ENCODE measurements around the gene ADAMTS16. TPM values are rescaled to one million over a fixed set of nuclear protein-coding genes. Genes with fewer than 3 reads are reported as not detected.
"Not testable (repeated sequence)": the region's sequence is repeated elsewhere in the genome, so short reads cannot be mapped to it uniquely, and the experiment has no call there.

The ADAMTS16 gene
- total and polyA plus RNA-seq, 2 experiments from 2014 or later: 2.2 to 5.9 TPM

DNA sequence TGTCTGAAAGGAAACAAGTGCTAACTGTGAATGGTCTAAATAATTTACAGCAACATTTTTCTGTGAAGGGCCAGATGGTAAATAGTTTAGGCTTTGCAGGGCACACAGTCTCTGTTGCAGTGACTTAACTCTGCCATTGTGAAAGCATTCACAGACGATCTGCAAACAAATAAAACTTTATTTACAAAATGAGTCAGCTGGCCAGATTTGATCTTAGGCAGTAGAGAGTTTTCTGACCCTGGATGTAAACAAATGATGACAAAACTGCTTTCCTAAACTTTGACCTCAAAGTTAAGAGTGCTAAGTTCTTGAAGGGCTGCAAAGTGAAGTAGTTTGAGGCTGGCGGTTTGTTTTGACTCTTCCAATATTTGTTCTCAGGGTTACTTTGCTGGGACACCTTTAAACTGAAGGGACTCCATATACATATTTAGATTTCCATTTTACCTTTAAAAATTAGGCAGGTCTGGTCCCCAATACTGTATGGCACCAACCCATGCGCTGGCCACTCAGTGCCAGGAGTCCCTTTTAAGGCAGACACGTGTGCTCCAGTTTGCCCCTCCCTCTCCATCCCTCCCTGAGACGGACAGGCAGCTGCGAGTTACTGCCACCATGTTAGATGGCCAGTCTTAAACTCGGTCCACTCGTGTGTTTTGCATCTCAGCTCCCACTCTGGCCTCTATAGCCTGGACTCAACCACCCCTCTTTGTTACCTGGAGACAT is 4.0 kb upstream of the ADAMTS16 start:
- H4K20me1 ChIP-seq (ENCODE audit: insufficient read depth, poor library complexity, severe bottlenecking): no peaks in the 10 kb centered on the region
- TF ChIP-seq EZH2phosphoT487 (IDR thresholded peaks at IDR 0.05; ENCODE audit: low read depth, severe bottlenecking, unreplicated experiment): no peak
- H3K9me3 ChIP-seq (ENCODE audit: low read depth): no peaks in the 10 kb centered on the region
- no peaks in the 10 kb centered on the region for H3K9me2 ChIP-seq (replicated peaks; ENCODE audit: insufficient read depth)
- H3K27ac ChIP-seq: peak overlapping the region; percentile 25
- 42% methylated on average over 8 of the region's 8 CpGs for WGBS (ENCODE audit: low lambda C conversion rate, missing lambda C conversion rate)
- peaks cover 9% of the 10 kb centered on the region for H3K4me1 ChIP-seq (ENCODE audit: insufficient read depth)
- H3K79me2 ChIP-seq: no peaks in the 10 kb centered on the region
- no peak overlapping the region for H3K4me3 ChIP-seq
- DNase-seq (ENCODE audit: low spot score): peak; percentile 61
- H3K36me3 ChIP-seq (replicated peaks; ENCODE audit: insufficient read depth, low read depth): no peaks in the 10 kb centered on the region
- no peak overlapping the region for H2AFZ ChIP-seq
- peaks cover 22% of the 10 kb centered on the region for H3K27me3 ChIP-seq
- peak overlapping the region; percentile 10 for H3K4me2 ChIP-seq

DNA sequence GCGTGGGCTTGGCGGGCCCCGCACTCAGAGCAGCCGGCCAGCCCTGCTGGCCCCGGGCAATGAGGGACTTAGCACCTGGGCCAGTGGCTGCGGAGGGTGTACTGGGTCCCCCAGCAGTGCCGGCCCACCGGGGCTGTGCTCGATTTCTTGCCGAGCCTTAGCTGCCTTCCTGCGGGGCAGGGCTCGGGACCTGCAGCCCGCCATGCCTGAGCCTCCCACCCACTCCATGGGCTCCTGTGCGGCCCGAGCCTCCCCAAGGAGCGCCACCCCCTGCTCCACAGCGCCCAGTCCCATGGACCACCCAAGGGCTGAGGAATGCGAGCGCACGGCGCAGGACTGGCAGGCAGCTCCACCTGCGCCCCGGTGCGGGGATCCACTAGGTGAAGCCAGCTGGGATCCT is 2.3 kb upstream of the ADAMTS16 start:
- H3K9me2 ChIP-seq (replicated peaks; ENCODE audit: insufficient read depth); DNase-seq (ENCODE audit: low spot score); H3K9me3 ChIP-seq (ENCODE audit: low read depth); H4K20me1 ChIP-seq (ENCODE audit: insufficient read depth, poor library complexity, severe bottlenecking); H3K4me2 ChIP-seq; H2AFZ ChIP-seq; H3K36me3 ChIP-seq (replicated peaks; ENCODE audit: insufficient read depth, low read depth); H3K4me1 ChIP-seq (ENCODE audit: insufficient read depth); H3K27ac ChIP-seq; H3K79me2 ChIP-seq; H3K4me3 ChIP-seq: not testable (repeated sequence)
- H3K27me3 ChIP-seq: peaks cover 26% of the 10 kb centered on the region
- 100% methylated on average over 13 of the region's 24 CpGs for WGBS (ENCODE audit: low lambda C conversion rate, missing lambda C conversion rate)

DNA sequence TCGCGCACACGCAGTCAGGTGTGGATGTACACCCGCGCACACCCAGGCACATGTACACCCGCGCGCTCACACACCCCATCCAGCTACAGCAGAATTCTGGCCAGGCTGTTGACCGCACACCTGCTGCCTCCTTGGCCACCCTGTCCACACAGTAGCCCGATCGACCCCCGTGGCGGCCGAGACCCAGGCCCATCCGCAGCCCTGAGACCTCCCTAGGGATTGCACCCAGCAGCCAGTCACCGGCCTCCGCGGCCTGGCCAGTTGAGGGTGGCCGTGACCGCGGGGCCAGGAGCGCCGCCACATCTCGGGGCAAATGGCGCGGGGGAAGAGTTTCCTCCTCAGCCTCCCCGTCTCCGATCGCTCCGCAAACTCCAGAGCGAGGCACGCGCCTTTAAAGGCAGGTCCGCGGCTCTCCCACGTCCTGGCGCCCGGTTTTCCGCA is 774 bp upstream of the ADAMTS16 start:
- H3K4me1 ChIP-seq (ENCODE audit: insufficient read depth): peaks cover 9% of the 10 kb centered on the region
- no peak for TF ChIP-seq EZH2phosphoT487 (IDR thresholded peaks at IDR 0.05; ENCODE audit: low read depth, severe bottlenecking, unreplicated experiment)
- TF ChIP-seq, protein P1, sequence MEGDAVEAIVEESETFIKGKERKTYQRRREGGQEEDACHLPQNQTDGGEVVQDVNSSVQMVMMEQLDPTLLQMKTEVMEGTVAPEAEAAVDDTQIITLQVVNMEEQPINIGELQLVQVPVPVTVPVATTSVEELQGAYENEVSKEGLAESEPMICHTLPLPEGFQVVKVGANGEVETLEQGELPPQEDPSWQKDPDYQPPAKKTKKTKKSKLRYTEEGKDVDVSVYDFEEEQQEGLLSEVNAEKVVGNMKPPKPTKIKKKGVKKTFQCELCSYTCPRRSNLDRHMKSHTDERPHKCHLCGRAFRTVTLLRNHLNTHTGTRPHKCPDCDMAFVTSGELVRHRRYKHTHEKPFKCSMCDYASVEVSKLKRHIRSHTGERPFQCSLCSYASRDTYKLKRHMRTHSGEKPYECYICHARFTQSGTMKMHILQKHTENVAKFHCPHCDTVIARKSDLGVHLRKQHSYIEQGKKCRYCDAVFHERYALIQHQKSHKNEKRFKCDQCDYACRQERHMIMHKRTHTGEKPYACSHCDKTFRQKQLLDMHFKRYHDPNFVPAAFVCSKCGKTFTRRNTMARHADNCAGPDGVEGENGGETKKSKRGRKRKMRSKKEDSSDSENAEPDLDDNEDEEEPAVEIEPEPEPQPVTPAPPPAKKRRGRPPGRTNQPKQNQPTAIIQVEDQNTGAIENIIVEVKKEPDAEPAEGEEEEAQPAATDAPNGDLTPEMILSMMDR (IDR thresholded peaks at IDR 0.05; ENCODE audit: poor library complexity): no peak
- no peak for TF ChIP-seq EZH2 (IDR thresholded peaks at IDR 0.05; ENCODE audit: borderline replicate concordance)
- H3K4me3 ChIP-seq: peak overlapping the region; percentile 52
- H3K79me2 ChIP-seq: no peaks in the 10 kb centered on the region
- no peaks in the 10 kb centered on the region for H3K36me3 ChIP-seq (replicated peaks; ENCODE audit: insufficient read depth, low read depth)
- peak overlapping the region; percentile 23 for H2AFZ ChIP-seq
- peak overlapping the region; percentile 96 for H3K4me2 ChIP-seq
- H3K9me3 ChIP-seq (ENCODE audit: low read depth): no peaks in the 10 kb centered on the region
- no peaks in the 10 kb centered on the region for H3K9me2 ChIP-seq (replicated peaks; ENCODE audit: insufficient read depth)
- DNase-seq (ENCODE audit: low spot score): no peak
- H3K27ac ChIP-seq: no peak overlapping the region
- H3K27me3 ChIP-seq: peaks cover 26% of the 10 kb centered on the region
- 29% methylated on average over 33 of the region's 39 CpGs for WGBS (ENCODE audit: low lambda C conversion rate, missing lambda C conversion rate)
- no peaks in the 10 kb centered on the region for H4K20me1 ChIP-seq (ENCODE audit: insufficient read depth, poor library complexity, severe bottlenecking)

DNA sequence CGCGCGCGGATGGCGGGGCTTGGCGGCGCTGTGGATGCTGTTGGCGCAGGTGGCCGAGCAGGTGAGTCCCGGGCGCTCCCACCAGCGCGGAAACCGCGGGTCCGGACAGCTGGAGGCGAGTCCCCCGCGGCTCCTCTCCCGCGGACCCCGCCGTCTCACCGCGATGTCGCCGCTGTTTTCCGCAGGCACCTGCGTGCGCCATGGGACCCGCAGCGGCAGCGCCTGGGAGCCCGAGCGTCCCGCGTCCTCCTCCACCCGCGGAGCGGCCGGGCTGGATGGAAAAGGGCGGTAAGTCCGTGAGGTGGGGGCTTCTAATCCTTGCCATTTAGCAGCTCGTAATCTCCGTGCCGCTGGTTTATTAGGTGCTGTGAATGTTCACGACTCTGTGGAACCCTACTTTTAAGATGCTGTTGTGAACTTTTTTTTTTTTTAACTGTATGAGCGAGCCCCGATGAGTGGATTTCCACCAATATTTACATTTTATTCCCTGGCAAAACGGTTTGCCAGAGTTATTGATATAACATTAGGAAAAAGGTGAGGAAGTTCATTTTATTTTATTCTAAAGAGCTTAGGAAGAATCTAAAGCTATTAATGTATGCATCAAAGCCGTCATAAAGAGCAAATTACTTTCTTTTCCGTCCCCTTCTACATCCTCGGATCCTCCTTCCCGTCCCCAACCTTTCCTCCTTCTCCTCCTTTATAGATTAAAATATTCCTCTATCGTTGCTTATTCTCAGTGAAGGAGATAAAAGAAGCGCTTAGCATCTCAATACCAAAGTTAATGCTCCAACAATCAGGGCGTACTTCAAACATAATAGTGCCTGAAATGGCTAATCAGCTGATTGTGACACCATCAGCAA is 579 bp downstream of the ADAMTS16 start:
- H3K27me3 ChIP-seq: peaks cover 26% of the 10 kb centered on the region
- TF ChIP-seq EZH2phosphoT487 (IDR thresholded peaks at IDR 0.05; ENCODE audit: low read depth, severe bottlenecking, unreplicated experiment) (peak; percentile 27), EZH2 (IDR thresholded peaks at IDR 0.05; ENCODE audit: borderline replicate concordance) (peak; percentile 58)
- TF ChIP-seq, protein P1 (IDR thresholded peaks at IDR 0.05; ENCODE audit: poor library complexity): no peak
- peak overlapping the region; percentile 52 for H3K4me3 ChIP-seq
- no peaks in the 10 kb centered on the region for H3K79me2 ChIP-seq
- H3K9me3 ChIP-seq (ENCODE audit: low read depth): no peaks in the 10 kb centered on the region
- no peak overlapping the region for H3K27ac ChIP-seq
- H3K36me3 ChIP-seq (replicated peaks; ENCODE audit: insufficient read depth, low read depth): no peaks in the 10 kb centered on the region
- peak overlapping the region; percentile 23 for H2AFZ ChIP-seq
- no peaks in the 10 kb centered on the region for H3K9me2 ChIP-seq (replicated peaks; ENCODE audit: insufficient read depth)
- peak; percentile 20 for DNase-seq (ENCODE audit: low spot score)
- H4K20me1 ChIP-seq (ENCODE audit: insufficient read depth, poor library complexity, severe bottlenecking): no peaks in the 10 kb centered on the region
- peak overlapping the region; percentile 96 for H3K4me2 ChIP-seq
- peaks cover 9% of the 10 kb centered on the region for H3K4me1 ChIP-seq (ENCODE audit: insufficient read depth)
- 1% methylated on average over 57 of the region's 57 CpGs for WGBS (ENCODE audit: low lambda C conversion rate, missing lambda C conversion rate)

All from hepatocyte (in vitro differentiated cells).